WI38 (cell line): Measurements from ENCODE around the gene POLR2J.
"Not testable (repeated sequence)": the region's sequence is repeated elsewhere in the genome, so short reads cannot be mapped to it uniquely, and the experiment has no call there.

ENCODE experiments used
- H3K4me3 ChIP-seq: 2 replicates; pipeline ENCODE4 v1.5.1; 2011; ENCODE audit warnings: low read depth, mild to moderate bottlenecking, control low read depth, low read length

Gene POLR2J

DNA sequence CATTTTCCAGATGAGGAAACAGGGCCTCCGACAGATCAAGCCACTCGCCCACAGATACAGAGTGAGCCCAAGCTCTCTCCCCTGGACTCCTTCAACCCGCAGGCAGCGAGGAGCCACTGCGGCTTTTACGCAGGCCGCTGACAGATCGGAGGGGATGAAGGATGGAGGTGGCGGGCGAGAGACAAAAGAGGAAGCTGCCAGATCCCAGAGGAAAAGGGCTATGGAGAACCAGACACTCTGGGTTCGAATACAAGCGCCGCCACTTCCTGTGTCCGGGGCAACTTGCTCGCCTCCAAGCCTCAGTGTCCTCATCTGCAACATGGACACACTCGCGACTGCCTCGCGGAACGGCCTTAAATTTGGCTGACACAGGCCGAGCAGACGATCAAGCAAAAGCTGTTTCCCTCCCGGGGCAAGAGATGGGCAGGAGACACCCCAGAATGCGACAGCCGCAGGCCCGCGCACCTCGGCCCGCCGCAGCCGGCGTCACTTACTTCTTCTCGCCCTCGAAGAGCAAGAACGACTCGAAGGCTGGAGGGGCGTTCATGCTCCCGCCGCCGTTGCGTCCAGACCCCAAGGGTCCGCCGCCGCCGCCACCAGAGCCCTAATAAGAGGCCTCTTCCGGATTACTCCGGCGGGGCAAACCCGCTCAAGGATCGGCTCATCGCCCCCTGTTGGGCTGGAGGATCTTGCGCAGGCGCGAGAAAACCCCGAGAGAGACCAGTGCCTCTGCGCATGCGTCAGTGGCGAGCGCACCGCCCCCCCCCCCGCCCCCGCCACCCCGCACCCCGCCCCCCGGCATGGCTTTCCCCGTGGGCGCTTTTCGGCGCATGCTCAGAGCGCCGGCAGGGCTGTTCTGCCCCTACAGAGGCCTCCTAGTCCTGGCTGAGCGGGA, at the start of gene POLR2J:
TSS of gene POLR2J (minus strand) at position 609 of the 895 bp plus-strand sequence. CDS start at position 547, 62 bp downstream.
- peak within 1 kb of the TSS; percentile 47 for H3K4me3 ChIP-seq

DNA sequence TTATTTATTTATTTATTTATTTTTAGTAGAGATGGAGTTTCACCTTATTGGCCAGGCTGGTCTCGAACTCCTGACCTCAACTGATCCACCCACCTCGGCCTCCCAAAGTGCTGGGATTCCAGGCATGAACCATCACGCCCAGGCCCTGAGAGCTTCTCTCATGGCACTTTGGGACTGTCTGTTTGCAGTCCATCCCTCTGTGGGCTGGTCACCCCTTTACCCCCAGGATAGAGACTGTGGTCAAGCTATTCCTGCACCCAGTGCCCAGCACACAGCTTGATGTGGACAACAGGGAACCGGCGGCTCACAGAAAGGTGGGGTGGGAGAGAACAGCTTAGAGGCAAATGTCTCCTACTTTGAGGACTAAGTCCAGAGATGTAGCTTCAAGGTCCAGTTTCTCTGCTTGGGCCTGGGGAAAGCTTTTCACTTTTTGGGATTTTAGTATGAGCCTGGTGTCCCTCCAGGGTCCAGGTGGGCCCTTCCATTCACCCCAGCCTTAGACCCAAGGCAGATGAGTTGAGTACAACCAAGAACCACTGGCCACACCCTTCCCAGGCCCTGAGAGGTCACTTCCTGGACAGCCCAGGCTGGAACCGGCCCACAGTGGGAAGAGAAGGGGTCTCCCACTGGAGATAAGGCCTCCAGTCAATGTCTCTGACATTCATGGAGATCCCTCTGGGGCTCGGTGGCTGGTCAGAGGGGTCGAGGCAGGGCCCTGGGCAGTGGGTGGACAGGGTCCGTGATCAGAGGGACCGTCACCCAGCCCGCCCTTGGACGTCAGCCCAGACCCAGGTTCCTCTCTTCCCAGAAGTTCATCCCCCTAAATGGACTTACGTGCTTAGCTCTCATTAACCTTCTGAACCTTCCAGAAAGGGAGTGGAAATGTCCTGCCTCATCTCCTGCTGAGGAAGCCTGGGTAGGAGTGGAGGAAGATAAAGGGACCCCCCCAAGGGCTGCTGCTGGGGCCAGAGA, 49.4 kb upstream of the POLR2J start:
- H3K4me3 ChIP-seq = not testable (repeated sequence)

DNA sequence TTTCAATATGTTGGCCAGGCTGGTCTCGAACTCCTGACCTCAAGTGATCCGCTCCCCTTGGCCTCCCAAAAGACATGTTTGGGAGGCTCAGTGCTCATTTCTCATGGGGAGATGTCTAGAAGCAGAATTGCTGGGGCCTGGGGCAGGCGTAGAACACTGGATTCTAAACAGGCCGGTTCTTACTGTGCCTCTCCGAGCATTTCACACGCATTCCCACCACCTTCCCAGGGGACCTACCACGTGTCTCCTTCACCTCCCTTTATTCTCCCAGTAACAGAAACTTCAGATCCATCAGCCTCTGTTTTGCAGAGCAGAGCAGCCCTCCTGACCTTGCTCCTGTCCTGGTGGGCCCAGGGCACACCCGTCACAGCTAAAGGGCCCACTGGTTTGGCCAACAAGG, 48.5 kb upstream of the POLR2J start:
- not testable (repeated sequence) for H3K4me3 ChIP-seq

GRCh38 chr7:102524803-102525202, 46.1 kb upstream of the POLR2J start:
- not testable (repeated sequence) for H3K4me3 ChIP-seq

DNA sequence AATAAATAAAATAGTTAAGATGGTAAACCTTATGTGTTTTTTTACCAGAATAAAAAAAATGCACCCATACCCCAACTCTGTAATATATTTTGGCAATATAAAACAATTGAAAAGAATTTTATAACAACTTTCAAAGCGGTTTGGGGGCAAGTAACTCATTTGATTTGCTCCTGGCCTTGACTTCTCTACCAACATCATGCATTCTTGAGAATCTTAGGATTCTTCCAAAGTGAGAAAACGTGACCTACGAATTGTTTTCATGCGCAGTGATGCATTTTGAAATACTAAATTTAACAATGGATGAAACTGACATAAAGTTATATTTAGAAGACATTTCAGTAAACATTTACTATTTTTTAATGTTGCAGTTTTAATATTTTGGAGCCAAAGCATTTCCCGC, 42.1 kb upstream of the POLR2J start:
- not testable (repeated sequence) for H3K4me3 ChIP-seq

DNA sequence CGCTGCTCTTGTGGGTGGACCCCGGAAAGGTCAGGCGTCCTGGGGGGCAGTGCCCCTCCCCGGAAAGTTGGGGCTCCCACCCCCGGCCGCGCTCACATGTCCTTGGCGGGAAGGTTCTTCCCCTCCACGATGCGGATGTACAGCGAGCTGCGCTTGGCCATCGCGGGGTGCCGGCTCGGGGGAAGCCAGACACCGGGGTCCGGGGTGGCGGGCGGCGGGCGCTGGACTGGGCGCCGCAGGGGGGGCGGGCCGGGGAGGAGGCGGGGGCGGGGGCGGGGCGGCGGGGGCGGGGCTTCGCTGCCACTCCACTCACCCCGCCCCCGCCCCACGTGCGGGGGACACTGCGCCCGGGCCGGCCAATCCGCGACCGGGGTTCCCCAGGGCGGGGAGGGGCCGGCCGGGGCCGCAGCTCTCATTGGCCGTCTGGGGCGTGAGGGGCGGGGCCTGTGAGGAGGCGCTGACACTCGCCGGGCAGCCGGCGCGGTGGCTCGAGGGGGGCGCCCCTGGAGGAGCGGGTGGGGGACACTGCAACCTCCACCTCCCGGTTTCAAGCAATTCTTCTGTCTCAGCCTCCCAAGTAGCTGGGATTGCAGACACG, 38.9 kb upstream of the POLR2J start, which contains the start of gene RASA4B:
TSS of gene RASA4B (minus strand) at position 228 of the 598 bp plus-strand sequence. CDS start at position 161, 67 bp downstream.
- not testable (repeated sequence) for H3K4me3 ChIP-seq

- not testable (repeated sequence) for H3K4me3 ChIP-seq
Observed at GRCh38 chr7:102516951-102517350, 38.2 kb upstream of the POLR2J start.

DNA sequence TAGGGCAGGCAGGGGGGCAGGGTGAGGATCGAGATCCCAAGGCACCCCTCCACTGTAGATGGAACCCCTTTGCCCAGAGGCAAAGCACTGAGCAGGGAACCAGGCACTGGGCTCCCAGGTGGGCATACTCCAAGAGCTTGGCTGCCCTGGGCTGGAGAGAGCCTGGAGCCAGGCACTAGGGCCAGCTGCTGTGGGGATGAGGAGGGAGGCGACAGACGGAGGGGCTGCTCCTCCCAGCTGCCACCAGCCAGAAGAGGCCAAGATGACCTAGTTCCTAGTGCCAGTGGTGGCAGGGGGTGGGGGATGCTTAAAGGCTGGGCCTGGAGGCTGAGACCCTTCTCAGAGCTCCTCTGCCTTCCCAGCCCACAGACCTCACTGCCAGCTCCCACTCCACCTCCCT, 37.2 kb upstream of the POLR2J start:
- not testable (repeated sequence) for H3K4me3 ChIP-seq

DNA sequence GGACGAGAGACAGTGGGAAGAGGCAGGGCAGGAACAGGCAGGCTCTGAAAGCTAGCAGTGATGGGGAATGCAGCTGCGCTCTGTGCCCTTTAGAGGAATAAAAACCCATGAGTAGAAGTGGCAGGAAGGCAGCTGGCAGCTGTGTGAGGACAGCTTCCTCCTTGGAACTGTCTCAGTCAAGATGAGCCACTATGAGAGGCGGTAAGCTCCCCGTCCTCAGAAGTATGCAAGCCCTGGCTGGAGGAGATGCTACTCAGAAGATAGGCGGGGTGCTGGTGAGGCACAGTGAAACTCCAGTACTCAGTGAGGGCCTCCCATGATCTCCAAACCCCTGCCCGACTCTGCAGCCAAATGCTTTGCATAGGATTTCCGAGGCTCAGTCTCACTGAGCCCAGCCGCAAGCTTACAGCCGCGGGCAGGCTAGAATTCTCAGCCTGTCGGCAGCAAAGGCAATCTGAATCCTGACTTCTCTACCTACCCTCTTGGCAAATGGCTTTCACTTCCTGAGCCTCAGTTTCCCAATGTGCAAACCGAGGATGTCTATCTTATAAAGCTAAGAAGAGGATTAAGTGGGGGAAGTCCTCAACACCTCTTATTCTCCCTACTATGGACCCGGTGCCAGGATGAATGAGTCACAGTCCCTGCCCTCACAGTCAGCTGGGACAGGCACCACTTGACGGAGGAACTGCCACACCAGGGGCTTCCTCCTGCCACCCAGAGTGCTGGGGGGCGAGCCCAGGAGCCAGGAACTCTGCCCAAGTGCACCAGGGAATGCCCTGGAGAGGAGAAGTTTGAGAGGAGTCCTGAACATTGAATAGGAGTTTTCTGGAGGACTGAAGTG, 36.4 kb upstream of the POLR2J start:
- H3K4me3 ChIP-seq = not testable (repeated sequence)

DNA sequence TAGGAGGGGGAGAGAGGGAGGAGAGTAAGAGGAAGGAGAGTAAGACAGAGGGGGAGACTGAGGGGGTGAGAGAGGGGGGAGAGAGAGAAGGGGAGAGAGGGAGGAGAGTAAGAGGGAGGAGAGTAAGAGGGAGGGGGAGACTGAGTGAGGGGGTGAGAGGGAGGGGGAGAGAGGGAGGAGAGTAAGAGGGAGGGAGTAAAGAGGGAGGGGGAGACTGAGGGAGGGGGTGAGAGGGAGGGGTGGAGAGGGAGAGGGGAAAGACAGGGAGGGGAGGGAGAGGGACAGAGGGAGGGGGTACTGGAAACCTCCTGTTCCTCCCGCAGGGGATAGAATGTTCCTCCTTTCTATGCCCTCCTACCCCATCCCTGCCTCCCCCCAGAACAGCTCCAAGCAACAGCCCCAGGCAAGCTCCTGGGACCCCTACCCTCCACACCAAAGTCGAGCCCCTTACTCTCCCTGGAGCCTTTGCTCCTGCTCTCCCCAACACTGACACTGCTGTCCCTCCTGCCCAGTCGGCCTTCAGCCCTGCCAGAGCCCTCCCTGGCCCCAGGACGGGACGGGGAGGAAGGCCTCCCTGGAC, 34.0 kb upstream of the POLR2J start:
- H3K4me3 ChIP-seq = peak overlapping the region; percentile 22; the same call in 1 of the 2 replicates

DNA sequence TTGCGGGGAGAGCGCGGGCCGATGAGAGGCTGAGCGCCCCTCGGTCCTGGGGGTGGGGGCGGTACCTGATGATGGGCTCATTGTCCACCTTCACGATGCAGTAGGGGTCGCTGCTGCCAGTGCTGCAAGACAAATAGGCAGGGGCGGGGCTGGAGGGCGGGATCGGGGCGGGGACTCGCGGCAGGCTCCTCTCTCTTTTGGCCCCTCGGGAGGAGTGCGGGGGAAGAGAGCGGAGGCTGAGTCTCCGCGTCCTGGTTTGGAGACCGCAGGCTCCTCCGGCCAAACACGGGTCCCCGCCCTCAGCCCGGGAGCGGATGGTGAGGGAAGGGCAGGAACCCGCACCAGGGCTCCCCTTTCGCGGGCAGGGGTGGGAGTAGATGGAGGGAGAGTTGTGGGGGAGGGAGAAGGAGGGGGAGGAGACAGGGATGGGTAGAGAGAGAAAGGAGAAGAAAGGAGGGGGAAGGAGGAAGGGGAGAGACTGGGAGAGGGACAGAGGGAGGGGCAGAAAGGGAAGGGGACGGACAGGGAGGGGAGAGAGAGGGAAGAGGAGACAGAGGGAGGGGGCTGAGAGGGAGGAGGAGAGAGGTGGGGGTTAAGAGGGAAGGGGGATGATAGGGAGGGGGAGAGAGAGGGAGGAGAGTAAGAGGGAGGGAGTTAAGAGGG, 33.3 kb upstream of the POLR2J start:
- H3K4me3 ChIP-seq = not testable (repeated sequence)

DNA sequence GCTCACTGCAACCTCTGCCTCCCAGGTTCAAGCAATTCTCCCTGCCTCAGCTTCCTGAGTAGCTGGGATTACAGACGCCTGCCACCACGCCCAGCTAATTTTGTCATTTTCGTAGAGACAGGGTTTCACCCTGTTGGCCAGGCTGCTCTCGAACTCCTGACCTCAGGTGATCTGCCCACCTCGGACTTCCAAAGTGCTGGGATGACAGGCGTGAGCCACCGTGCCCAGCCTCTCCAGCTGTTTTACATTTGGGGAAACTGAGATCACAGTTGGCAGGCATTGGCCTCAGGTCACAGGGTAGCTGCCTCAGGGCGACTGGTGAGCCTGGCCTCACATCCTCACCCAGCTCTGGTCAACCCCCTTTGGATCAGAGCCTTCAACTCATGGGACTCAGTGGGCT, 31.9 kb upstream of the POLR2J start:
- H3K4me3 ChIP-seq = not testable (repeated sequence)

GRCh38 chr7:102507410-102508088, 28.8 kb upstream of the POLR2J start:
- not testable (repeated sequence) for H3K4me3 ChIP-seq

- not testable (repeated sequence) for H3K4me3 ChIP-seq
Observed at GRCh38 chr7:102505298-102506185, 26.8 kb upstream of the POLR2J start.

DNA sequence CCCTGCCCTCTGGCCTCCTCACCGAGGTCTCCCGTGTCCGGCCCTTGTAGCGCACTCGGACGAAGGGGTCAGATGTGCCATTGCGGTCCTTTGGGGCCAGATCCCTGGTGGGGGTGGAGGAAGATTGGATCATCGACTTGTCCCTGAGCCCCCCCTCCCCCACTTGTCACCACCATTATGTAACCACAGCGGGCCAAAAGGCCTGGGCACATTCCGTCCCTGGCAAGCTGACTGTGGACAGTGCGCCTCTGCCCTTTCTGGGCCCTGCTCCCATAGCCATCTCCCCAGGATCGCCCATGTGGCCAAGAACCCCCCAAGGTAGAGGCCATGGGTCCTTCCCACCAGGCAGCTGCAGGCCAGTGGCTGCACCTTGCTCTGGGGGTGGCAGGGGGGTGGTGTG, 24.4 kb upstream of the POLR2J start:
- H3K4me3 ChIP-seq = not testable (repeated sequence)

- H3K4me3 ChIP-seq = not testable (repeated sequence)
Observed at GRCh38 chr7:102498321-102498720, 19.6 kb upstream of the POLR2J start.

DNA sequence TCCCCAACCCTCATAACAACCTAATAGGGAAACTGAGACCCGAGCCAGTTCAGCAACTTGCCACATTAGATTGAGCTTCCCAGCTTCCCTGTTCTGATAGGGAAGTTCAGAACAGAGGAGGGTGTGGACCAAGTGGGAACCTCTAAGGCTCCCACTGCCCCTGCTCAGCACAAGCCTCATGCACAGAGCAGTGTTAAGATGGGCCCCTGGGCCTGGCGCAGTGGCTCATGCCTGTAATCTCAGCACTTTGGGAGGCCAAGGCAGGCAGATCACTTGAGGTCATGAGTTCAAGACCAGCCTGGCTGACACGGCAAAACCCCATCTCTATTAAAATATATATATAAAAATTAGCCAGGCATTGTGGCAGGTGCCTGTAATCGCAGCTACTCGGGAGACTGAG, 18.6 kb upstream of the POLR2J start:
- not testable (repeated sequence) for H3K4me3 ChIP-seq
